IPS DF 4.7 (cell line): Measurements from ENCODE around the gene FEN1.

Experiments
- DNase-seq: peaks from one replicate; pipeline ENCODE4 v3.0.0-alpha.2; 2013; ENCODE audit warnings: low spot score; ENCODE audit errors: extremely low read depth

FEN1 gene

GRCh38 chr11:61795459-61795858 lies 2.7 kb downstream of the FEN1 start:
- DNase-seq = no peak

- no peak for DNase-seq
Measured at GRCh38 chr11:61795876-61796526, 3.3 kb downstream of the FEN1 start.

- no peak for DNase-seq
Measured at GRCh38 chr11:61797263-61797944, 4.7 kb downstream of the FEN1 start.

DNA sequence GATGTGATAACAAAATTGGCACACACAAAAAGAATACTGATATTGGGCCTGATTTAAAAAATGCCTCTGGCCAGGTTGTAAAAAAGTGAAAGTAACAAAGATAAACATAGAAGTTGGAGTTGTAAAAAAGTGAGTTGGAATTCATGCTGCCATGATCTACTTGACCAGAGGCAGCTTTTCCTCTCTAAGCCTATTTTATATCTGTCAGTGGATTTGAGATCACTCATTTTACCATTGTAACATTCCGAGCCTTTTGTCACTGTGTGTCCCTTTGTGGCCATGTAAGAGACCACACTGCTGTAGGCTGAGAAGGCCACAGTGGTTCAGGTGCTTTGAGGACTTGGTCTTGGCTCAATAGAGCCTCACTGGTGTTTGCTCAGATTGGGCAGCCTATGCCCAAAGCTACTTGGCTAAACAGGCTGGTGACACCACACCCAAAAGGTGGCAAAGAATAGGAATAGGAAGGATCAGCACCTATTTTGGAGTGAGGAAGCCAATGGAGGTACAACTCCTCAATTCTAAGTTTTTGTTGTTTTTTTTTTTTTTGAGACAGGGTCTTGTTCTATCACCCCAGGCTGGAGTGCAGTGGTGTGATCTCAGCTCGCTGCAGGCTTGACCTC lies 7.1 kb downstream of the FEN1 start:
- no peak for DNase-seq

- DNase-seq = no peak
Measured at GRCh38 chr11:61800331-61801281, 7.9 kb downstream of the FEN1 start.

DNA sequence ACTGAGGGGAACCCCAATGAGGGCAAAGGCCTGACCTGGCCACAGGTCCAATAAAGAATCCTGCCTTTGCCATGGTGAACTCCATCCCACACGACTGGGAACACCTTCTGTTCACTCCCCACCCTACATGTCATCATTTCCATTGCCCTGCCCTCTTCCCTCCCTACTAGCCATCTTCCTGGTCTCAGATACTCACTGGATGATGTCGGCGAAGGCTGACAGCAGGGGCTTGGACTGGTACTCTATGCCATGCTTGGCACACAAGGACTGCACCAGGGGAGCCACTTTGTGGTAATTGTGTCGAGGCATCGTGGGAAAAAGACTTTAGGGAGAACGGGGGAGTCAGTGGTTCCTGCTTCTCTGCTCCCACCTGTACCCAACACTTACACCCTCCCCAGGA lies 9.9 kb downstream of the FEN1 start:
- no peak for DNase-seq

DNA sequence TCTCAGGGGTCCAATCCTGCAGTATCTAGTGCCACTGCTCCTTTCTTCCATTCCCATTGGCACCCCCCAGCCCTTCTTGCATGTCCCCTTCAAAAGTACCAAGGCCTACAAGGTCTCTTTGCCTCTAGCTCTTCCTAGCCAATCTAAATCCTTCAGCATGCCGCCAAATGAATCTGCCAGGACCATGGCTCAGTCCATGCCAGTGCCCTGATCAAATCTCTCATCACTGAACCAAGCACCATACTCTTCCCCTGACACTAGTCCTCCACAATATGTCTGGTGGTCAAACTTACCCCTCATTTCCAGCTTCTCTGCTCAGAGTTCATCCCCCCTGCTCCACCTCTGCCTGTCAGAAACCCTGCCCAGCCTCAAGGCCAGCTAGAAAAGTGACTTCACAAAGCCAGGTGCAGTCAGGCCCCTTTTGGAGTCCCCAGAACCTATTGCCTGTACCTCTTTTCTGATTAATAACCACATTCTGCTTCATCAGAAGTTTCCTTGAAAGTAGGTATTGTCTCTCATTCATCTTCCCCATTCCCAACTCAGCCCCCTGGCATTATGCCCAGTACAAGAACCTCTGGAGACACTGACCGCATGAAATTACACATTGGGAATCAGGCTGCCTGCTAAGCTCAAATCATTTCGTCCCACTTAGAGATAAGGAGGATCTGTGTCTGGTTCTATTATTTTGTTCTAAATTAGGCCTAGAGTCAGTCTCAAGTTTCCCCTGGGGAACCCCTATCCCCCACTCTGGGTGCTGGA lies 11.4 kb downstream of the FEN1 start:
- DNase-seq = no peak

DNA sequence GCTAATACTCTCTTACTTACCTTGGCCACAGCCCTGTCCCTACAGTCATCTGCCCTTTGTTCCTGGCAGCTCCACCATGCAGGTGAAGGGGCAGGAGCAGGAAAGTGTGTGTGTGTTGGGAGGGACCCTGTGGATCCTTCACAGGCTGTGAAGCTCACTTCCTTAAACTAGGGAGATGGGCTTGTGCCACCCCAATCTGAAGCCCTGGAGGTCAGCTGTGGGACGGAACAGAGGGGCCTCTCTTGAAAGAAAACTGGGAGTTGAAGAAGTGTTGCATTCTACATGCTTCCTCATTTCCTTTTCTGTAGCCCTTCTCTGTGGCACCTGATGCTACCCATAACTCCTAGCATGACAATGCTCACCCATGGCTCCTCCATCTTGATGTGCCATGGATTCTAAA lies 12.4 kb downstream of the FEN1 start:
- no peak for DNase-seq

DNA sequence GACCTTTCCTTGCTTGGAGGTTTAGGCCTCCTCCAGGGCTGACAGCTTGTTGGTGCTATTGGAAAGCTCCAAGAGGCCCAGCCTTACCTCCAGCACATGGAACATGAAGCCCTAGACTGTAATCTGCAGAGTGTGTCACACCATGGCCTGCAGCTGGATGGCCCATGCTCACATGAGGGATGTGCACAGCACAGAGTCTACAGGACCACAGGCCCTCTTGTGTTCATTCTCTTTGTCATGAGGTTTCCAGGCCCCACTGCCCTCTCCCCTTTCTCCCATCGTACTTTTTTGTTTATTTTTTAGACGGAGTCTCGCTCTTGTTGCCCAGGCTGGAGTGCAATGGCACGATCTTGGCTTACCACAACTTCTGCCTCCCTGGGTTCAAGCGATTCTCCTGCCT lies 14.1 kb downstream of the FEN1 start:
- no peak for DNase-seq

GRCh38 chr11:61810671-61811175 lies 18.0 kb downstream of the FEN1 start:
- no peak for DNase-seq

- DNase-seq = no peak
Measured at GRCh38 chr11:61811831-61812230, 19.1 kb downstream of the FEN1 start.

DNA sequence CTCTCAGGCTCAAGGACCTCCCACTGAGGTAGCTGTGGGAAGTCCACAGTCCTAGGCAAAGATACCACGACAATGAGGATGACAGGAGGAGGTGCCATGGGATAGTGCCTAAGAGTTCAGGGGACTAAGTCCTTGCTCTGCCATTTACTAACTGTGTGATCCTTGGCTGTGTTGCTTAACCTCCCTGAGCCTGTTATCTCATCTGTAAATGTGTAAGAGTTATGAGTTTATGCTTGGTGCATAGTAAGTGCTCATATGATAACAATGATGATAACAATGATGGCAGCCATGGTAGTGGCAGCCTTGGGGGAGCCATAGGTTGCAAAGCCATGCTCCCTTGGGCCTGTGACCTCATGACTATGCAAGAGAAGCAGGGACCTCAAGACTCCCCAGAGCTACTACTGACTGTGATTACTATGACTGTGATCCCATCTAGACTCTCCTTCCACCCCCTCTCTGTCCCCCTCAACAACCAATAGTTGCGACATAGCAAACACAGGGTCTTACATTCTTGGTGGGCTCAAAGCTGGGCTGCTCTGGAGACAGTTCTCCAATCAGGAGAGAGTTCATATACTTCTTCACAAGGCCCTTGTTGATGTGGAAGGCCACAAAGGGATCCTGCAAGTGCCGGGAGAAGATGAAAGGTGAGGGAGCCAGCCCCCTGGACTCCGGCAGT lies 20.2 kb downstream of the FEN1 start:
- DNase-seq = no peak

DNA sequence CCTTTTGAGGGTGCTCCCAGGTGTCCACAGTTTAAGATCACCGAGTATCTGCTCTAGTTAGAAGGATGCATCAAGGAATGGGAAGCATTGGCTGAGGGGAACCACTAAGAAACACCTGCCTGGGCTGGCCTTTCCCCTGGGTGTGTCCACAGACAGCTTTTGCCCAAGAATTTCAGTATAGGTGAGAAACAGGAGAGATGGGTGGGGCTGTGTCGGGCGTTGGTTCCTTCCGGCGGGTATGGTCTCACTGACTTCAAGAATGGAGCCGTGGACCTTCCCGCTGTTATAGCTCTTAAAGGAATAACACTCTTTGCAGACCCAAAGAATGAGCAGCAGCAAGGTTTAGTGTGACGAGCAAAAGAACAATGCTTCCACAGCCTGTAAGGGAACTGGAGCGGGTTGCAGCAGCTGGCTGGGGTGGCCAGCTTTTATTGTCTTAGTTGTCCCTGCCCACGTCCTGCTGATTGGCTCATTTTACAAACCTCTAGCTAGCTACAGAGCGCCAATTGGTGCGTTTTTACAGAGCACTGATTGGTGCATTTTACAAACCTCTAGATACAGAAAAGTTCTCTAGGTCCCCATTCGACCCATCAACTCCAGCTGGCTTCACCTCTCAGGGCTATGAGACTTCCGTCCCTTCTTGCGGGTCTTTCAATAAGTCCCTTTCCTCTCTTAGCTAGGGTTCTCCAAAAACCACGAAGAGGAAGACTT lies 21.7 kb downstream of the FEN1 start:
- DNase-seq = no peak

- DNase-seq = no peak
Measured at GRCh38 chr11:61814958-61815789, 22.5 kb downstream of the FEN1 start.

DNA sequence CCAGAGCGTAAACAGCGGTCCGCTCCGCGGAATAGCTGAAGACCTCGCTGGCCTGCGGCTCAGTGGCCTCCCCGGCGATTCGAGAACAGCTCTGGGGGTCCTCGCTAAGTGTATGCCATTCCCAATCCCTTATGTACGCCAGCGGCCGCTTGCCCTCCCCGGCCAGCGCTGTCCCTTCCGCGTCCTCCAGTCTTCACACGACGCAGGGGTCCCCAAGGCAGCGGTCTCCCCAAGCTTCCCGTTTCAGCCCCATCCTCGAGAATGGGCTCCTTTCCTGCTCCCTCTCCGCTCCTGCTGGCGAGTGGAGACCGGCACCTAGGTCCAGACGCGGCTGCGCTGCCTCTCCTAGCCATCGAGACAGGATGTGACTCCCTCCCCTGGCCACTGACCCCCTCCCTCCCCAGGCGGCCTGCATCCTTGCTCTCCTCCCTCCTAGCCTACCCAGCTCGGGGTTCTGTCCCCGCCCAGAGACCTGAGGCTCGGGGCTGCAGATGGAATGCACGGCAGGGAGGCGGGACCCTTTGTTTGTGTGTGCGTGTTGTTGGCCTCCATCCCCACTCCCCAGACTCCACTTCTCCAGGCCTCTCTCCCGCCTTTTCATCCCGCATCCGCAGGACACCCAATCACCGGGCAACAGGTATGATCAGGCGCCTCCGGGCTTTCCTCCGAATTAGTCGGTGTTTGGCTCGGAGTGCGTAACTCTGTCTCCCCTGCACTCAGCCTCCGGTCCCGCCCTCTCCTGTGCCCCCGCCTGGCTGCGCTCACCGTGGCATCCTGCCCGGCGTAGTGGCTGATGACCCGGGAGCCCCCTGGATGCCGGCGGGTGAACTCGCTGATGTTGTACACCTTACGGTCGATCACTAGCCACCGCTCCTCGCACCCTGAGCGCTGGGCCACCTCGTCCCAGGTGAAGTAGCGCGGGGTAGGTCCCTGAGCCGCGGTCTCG lies 23.4 kb downstream of the FEN1 start:
- no peak for DNase-seq

GRCh38 chr11:61816736-61817455 lies 24.2 kb downstream of the FEN1 start, which contains the start of gene FADS1:
FADS1 (minus strand) TSS chr11:61817003; CDS start chr11:61816929, 74 bp downstream.
- DNase-seq = no peak
